MM.1S (cell line): ENCODE measurements around the gene PLXND1.

ENCODE experiments used
- EZH2 ChIP-seq: fragments of 300-600 bp; sonication (generic); optimal IDR thresholded peaks from 2 replicates; pipeline ENCODE3; 2017; ENCODE audit warnings: low read depth, mild to moderate bottlenecking, antibody characterized with exemption, low read length, mixed read lengths
- EZH2phosphoT487 ChIP-seq: fragments of 300-600 bp; sonication (generic); IDR thresholded peaks from 2 replicates; pipeline ENCODE4 v1.6.1; 2018; ENCODE audit warnings: antibody characterized with exemption, low read length
- TF ChIP-seq, protein P1 (sequence below): fragments of 300-600 bp; sonication (generic); IDR thresholded peaks from 2 replicates; pipeline ENCODE4 v1.5.1; 2016; ENCODE audit warnings: antibody characterized with exemption, low read length, mixed read lengths

DNA sequence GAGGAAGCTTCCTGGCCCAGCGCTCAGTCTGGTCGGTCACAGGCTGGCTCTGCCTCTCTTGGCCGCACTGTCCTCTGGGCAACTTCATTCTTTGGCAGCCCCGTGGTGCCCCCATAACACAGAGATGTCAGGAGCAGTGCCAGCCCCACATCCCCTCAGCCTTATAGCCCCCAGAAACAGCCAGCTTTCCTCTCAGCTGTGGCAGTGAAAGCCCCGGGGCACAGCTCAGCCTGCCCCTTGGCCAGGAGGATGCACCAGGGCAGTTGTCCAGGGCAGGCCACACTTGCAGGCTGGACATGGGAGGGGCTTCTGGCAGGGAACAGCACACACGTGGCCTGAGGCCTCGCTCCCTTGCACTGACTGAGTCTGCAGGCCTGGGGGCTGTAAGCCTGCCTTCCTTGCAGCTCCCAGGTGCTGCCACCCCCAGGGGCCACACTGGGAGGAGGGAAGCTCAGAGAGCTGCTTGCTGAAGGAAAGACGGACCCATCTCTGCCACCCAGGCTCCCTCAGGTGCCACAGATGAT lies 88.4 kb downstream of the PLXND1 start:
- TF ChIP-seq, protein P1, sequence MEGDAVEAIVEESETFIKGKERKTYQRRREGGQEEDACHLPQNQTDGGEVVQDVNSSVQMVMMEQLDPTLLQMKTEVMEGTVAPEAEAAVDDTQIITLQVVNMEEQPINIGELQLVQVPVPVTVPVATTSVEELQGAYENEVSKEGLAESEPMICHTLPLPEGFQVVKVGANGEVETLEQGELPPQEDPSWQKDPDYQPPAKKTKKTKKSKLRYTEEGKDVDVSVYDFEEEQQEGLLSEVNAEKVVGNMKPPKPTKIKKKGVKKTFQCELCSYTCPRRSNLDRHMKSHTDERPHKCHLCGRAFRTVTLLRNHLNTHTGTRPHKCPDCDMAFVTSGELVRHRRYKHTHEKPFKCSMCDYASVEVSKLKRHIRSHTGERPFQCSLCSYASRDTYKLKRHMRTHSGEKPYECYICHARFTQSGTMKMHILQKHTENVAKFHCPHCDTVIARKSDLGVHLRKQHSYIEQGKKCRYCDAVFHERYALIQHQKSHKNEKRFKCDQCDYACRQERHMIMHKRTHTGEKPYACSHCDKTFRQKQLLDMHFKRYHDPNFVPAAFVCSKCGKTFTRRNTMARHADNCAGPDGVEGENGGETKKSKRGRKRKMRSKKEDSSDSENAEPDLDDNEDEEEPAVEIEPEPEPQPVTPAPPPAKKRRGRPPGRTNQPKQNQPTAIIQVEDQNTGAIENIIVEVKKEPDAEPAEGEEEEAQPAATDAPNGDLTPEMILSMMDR = no peak
- TF ChIP-seq EZH2phosphoT487 = no peak
- no peak for TF ChIP-seq EZH2
